Dedifferentiated amniotic fluid mesenchymal stem cell (primary cell): ENCODE data around the gene KCNQ1.

ENCODE experiments used
- DNase-seq: peaks from one replicate; pipeline ENCODE4 v3.0.0-alpha.2; 2016; ENCODE audit errors: extremely low spot score

The KCNQ1 gene

GRCh38 chr11:2647167-2647566 lies 202.4 kb downstream of the KCNQ1 start:
- no peak for DNase-seq

GRCh38 chr11:2647953-2648352 lies 203.1 kb downstream of the KCNQ1 start:
- DNase-seq, result no peak

DNA sequence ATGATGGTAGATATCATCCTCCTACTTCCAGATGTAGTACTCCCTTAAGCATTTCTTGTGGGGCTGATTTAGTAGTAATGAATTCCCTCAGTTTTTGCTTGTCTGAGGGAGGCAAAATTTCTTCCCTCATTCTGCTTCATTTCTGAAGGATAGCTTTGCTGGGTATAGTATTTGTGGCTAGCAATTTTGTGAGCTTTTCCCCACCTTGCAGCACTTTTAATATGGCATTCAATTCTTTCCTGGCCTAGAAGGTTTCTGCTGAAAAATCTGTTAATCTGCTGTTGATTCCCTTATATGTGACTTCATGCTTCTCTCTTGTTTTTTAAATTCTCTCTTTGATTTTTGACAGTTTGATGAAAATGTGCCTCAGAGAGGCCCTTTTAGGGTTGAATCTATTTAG lies 204.6 kb downstream of the KCNQ1 start:
- DNase-seq, result no peak

DNA sequence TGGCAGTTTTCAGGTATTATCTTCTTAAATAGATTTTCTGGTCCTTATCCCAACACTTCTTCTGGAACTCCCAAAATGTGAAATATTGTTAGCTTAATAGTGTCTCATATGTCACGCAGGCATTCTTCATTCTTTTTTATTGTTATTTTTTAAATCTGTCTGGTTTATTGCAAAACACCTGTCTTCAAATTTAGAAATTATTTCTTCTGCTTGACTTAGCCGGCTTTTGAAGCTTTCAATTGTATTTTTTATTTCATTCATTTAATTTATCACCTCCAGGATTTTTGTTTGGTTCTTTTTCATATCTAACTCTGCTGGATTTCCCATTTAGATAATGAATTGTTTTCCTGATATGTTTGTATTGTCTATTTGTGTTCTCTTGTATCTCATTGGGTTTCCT lies 205.0 kb downstream of the KCNQ1 start:
- no peak for DNase-seq

DNA sequence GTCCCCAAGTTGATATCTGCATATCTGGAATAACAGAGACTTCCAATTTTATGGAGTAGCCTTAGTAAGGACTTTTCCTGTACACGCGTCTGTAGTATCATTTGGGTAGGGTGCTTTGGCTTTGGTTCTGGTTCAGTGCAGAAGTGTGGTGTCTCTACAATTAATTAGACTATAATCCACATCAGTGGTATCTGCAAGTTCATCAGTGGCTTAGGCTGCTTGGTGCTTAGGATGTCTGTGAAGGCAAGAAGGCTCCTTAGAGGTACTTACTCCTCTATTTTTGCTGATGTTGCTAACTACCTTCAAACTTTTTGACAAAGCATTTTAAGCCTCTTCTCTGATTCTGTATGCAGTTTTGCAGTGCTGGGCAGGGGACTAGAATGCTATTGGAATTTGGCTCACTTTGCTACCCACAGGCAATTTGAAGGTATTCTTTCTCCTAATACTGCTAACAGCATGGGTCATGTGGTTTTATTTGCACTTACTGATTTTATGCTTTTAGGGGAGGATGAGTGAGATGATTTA lies 205.6 kb downstream of the KCNQ1 start:
- DNase-seq, result no peak

GRCh38 chr11:2651054-2651617 lies 206.3 kb downstream of the KCNQ1 start:
- DNase-seq, result no peak

DNA sequence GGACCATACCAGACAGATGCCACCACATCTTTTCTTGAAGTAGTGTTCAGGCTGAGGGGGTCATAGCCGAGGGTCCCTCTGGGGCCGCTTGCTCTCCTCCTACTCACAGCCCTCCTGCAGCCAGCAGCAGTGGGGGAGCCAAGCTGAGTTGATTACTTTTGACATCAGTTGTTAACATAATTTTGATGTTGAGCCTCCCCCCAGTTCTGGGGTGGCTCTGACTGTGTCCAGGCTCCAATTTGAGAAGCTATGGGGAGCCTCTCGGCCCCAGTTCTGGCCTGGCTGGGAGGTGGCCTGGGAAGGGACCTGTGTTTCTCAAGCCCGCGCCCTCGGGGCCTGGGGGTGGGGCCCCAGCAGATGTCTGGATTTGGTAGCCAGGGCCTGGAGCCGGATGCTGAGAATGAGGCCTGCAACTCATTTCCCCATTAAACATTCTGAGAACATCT lies 207.0 kb downstream of the KCNQ1 start:
- DNase-seq, result no peak

- no peak for DNase-seq
These were observed 207.8 kb downstream of the KCNQ1 start for GRCh38 chr11:2652333-2653197.

DNA sequence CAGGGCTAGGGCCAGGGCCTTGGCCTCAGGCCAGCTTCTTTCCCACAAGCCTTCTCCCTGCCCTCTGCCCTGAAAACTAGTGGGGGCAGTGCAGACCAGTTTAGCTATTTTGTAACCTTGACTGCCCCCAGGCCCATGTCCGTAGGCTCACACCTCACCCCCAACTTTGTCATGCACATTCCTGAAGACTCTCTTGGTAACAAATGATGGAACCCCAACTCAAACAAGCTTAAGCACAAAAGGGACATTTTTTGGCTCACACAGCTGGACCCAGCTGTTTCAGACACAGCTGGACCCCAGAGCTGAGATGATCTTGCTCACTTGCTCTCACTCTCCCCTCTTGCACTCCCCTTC lies 208.4 kb downstream of the KCNQ1 start:
- no peak for DNase-seq

DNA sequence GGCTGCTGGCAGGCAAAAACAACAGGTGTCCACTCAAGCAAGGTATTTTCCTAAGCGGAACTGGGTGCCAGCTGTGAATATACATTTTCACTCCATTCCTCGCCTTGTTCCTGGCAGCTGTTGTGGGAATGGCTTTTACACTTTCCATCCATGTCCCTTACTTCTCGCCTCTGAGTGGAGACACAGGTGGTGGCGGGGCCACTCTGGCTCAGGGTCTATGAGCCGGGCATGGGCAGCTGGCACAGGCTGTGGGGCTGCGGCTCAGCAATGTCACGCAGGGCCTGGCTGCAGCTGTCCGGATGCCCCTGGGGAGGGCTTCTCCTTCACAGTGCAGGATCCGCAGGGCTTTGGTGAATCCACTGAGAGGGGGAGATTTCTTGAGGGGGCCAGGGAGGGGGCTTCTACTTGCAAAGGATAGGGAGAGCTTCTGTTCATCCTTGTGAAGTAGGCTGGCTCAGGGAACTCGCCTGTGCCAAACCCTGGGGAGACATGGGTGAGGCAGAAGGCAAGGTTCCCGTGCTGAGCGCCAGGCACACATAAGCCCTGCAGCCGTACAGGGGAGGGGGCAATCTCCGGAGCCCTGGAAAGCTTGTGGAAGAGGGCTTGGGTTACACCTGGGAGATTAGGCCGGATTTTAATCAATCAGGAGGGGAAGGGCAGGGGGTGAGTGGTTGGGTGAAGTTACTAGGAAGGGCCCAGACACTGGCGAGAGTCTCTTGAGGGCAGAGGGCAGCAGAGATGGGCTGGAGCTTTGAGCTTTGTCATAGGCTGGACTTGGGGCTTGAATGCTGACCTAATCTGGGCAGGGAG lies 209.3 kb downstream of the KCNQ1 start:
- no peak for DNase-seq

DNA sequence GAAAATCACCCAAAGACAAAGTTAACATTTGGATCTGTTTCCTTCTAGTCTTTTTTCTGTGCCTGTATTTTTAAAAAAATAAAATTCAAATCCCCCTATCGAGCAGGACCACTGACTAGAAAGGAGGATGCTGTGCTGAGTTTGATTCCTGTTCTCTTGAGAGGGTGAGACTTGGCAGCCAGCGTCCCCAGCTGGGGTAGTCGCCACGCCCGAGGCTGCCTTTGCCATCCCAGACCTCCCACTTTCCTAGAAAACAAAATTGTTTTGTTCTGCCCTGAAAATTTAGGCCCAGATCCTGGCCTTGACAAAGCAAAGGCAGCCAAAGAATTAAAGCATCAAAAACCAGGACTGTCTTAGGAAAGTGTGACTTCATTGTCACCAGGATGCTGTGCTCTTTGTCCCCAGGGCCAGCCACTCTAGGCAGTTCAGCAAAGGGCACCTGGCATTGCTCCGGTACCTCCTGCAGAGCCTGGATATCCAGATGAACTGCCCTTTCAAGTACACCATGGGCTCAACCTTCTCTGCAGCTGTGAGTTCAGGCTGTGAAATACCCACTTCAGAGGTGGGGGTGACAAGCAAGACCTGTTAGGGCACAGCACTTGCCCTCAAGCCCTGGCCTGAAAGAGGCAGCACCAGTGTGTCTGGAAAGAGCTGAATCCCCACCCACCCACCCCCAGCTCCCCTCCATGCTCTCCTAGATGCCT lies 210.4 kb downstream of the KCNQ1 start:
- DNase-seq, result no peak

DNA sequence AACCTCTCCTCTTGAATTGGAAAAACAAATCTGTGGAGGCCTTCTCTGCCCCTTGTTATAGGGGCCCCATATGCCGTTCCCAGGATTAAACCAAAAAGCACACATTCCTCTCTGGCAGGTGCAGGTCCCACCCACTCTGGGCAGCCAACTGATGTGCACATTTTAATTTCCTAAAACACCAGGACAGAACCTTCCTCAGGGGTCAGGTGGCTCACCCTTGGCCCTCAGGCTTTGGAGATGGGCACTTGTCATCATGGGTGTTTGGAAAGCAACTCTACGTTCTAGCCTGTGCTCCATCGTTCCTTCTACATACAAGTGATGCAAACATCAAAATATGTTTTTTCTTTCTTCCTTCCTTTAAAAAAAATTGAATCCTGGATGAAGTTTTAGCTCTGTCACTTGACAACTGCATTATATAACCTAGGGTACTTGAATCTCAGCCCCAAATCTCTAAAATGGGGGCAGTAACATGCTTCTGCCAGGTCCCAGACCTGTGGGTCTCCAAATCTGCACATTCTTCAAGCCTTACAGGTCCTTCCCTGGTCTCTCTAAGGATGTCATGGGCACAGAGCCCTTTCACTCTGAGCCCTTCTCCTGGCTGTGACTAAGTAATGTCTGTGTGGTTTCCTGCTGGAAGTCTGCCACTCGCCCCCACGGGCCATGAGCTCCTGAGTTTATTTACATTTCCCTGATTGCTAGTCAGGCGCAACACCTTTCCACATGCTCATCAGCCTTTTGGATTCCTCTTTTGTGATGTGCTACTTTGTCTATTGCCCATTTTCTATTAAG lies 211.2 kb downstream of the KCNQ1 start:
- DNase-seq, result no peak

GRCh38 chr11:2656859-2657258 lies 212.1 kb downstream of the KCNQ1 start:
- no peak for DNase-seq

GRCh38 chr11:2657697-2658284 lies 213.0 kb downstream of the KCNQ1 start:
- DNase-seq, result no peak

GRCh38 chr11:2660357-2660939 lies 215.6 kb downstream of the KCNQ1 start:
- no peak for DNase-seq

GRCh38 chr11:2661173-2662023 lies 216.6 kb downstream of the KCNQ1 start:
- no peak for DNase-seq

GRCh38 chr11:2662024-2662312 lies 217.2 kb downstream of the KCNQ1 start:
- DNase-seq, result no peak

- DNase-seq, result no peak
These were observed 217.9 kb downstream of the KCNQ1 start for GRCh38 chr11:2662430-2663299.

DNA sequence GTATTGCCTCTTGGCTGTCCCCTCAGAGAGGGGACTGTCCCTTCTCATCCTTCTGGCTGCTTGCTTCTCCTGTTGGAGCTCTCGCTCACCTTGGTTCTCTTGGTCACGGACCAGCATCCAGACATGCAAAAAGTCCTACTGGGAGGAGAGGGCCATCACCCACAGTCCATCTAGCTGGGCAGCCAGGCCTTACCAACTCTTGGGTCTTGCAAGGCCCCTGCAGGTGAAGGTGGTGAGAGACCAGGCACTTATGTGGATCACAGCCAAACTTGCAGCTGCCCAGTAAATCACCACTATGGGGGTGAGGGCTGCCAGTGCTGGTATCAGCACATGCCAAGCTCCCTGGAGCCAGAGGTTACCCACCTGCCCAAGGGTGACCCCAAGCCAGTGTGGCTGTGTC lies 218.7 kb downstream of the KCNQ1 start:
- DNase-seq, result no peak
